ENCODE results near the gene FHL1.
"Not testable (repeated sequence)": the region's sequence is repeated elsewhere in the genome, so short reads cannot be mapped to it uniquely, and the experiment has no call there.

Gene FHL1

GRCh38 chrX:136147315-136147901, at the start of gene FHL1:
Gene FHL1, plus strand, starts transcription at chrX:136147533.
- DNase-seq = peak; percentile 59

- DNase-seq = no peak
These were observed 49.2 kb upstream of the FHL1 start for GRCh38 chrX:136097871-136098805.

GRCh38 chrX:136104936-136105335, 42.4 kb upstream of the FHL1 start:
- DNase-seq = no peak

- DNase-seq = no peak
These were observed 40.3 kb upstream of the FHL1 start for GRCh38 chrX:136106920-136107528.

- DNase-seq = not testable (repeated sequence)
These were observed 38.4 kb upstream of the FHL1 start for GRCh38 chrX:136108905-136109304.

GRCh38 chrX:136112286-136112685, 35.0 kb upstream of the FHL1 start:
- DNase-seq = no peak

GRCh38 chrX:136112778-136113177, 34.6 kb upstream of the FHL1 start:
- DNase-seq = no peak

- DNase-seq = no peak
These were observed 32.0 kb upstream of the FHL1 start for GRCh38 chrX:136115126-136115903.

GRCh38 chrX:136115904-136116297, 31.4 kb upstream of the FHL1 start:
- peak; percentile 9 for DNase-seq

GRCh38 chrX:136121788-136122187, 25.5 kb upstream of the FHL1 start:
- DNase-seq = no peak

GRCh38 chrX:136122207-136122606, 25.1 kb upstream of the FHL1 start:
- no peak for DNase-seq

- no peak for DNase-seq
These were observed 22.2 kb upstream of the FHL1 start for GRCh38 chrX:136125106-136125505.

GRCh38 chrX:136126371-136126770, 21.0 kb upstream of the FHL1 start:
- no peak for DNase-seq

GRCh38 chrX:136126872-136127406, 20.4 kb upstream of the FHL1 start:
- DNase-seq = no peak

GRCh38 chrX:136128743-136129142, 18.6 kb upstream of the FHL1 start:
- no peak for DNase-seq

- DNase-seq = peak; percentile 11
These were observed 16.2 kb upstream of the FHL1 start for GRCh38 chrX:136130931-136131833.

GRCh38 chrX:136138939-136139338, 8.4 kb upstream of the FHL1 start:
- no peak for DNase-seq

- DNase-seq = no peak
These were observed 5.8 kb upstream of the FHL1 start for GRCh38 chrX:136141569-136141968.

- no peak for DNase-seq
These were observed 4.7 kb upstream of the FHL1 start for GRCh38 chrX:136142592-136142991.

- no peak for DNase-seq
These were observed 3.6 kb upstream of the FHL1 start for GRCh38 chrX:136143711-136144110.

GRCh38 chrX:136146614-136147314, 569 bp upstream of the FHL1 start:
- DNase-seq = peak; percentile 32

Data from activated naive CD4-positive, alpha-beta T cell treated with anti-CD3 and anti-CD28 coated beads, Interleukin-2, amount 50 U/mL, for 16 hours (primary cell).